Thyroid gland (tissue), 4 donors: ENCODE measurements around the gene PLEKHN1. TPM values are rescaled to one million over a fixed set of nuclear protein-coding genes. Genes with fewer than 3 reads are reported as not detected.
"Not testable (repeated sequence)": the region's sequence is repeated elsewhere in the genome, so short reads cannot be mapped to it uniquely, and the experiment has no call there.

Source experiments
- DNase-seq, 2 donors: peaks; one replicate each; pipeline ENCODE4 v3.0.0-alpha.2; 2019
- H3K27ac ChIP-seq, 3 donors: fragments of 200-600 bp; sonication (generic); 1 replicate in 2 of 3; 2 replicates in 1 of 3; pipeline ENCODE4 v1.5.1; 2016 to 2019; ENCODE audit warnings: mild to moderate bottlenecking in 1 of 3, moderate library complexity in 1 of 3
- H3K27me3 ChIP-seq: fragments of 200-600 bp; sonication (generic); one replicate; pipeline ENCODE4 v1.5.1; 2019
- H3K36me3 ChIP-seq, 2 donors: fragments of 200-600 bp; sonication (generic); one replicate each; pipeline ENCODE4 v1.5.1; 2016 to 2019
- H3K4me1 ChIP-seq, 2 donors: fragments of 200-600 bp; sonication (generic); one replicate each; pipeline ENCODE4 v1.5.1; 2017 to 2019
- H3K4me3 ChIP-seq, 3 donors: fragments of 200-600 bp; sonication (generic); replicated peaks in 1 of 3; 1 replicate in 2 of 3; 2 replicates in 1 of 3; pipeline ENCODE4 v1.5.1; 2016; ENCODE audit warnings: mild to moderate bottlenecking in 1 of 3
- H3K9me3 ChIP-seq: fragments of 200-600 bp; sonication (generic); one replicate; pipeline ENCODE4 v1.5.1; 2017
- CTCF ChIP-seq, 6 experiments: fragments of 200-600 bp in 3 of 6; fragments of 450-650 bp in 3 of 6; sonication (generic) in 3 of 6; IDR thresholded peaks; one replicate each; pipeline ENCODE4 v1.5.1; 2016 to 2019; ENCODE audit warnings: antibody characterized with exemption in 6 of 6, mild to moderate bottlenecking in 2 of 6, inconsistent platforms in 1 of 6, moderate library complexity in 1 of 6
- POLR2A ChIP-seq, 2 donors: fragments of 450-650 bp; IDR thresholded peaks; one replicate each; pipeline ENCODE4 v1.6.1; 2017; ENCODE audit warnings: antibody characterized with exemption in 2 of 2, mild to moderate bottlenecking in 2 of 2, moderate library complexity in 1 of 2
- WGBS, 2 donors: methylation state at CpG; one replicate each; pipeline ENCODE4 v1.1.5; 2017; 5-methylcytosine and 5-hydroxymethylcytosine counted together
- intact Hi-C: fragments of 100-400 bp; cut with DNase I; formaldehyde crosslinking; loops from one replicate; pipeline ENCODE4 v1.15.1; 2023
- total RNA-seq, 4 donors: library from RNA; depleted of rRNA; stranded (reverse); fragments of >200 nt; gene quantifications; one replicate each; pipeline ENCODE4 v1.2.3, GENCODE V29; 2016

Gene PLEKHN1
- total RNA-seq, 4 donors from 2014 or later: 0.25 to 0.27 TPM; not detected in 2

GRCh38 chr1:1011396-1011949, 45.2 kb downstream of the PLEKHN1 start:
- intact Hi-C loops: no loop called here

GRCh38 chr1:1012736-1013104, 46.4 kb downstream of the PLEKHN1 start:
- not testable (repeated sequence) for H3K27me3 ChIP-seq

More at GRCh38 chr1:1011396-1011949, 45.2 kb downstream of the PLEKHN1 start:
- Histone ChIP-seq H3K36me3 (no peaks in the 10 kb centered on the region), H3K27ac (no peak overlapping the region), H3K9me3 (no peaks in the 10 kb centered on the region), H3K27me3 (no peaks in the 10 kb centered on the region), H3K4me1 (peaks cover 6 to 14% of the 10 kb centered on the region in 2 donors), H3K4me3 (no peak overlapping the region)
- no peak for DNase-seq
- TF ChIP-seq CTCF (IDR thresholded peaks at IDR 0.05): no peak
- TF ChIP-seq POLR2A (IDR thresholded peaks at IDR 0.05): no peak
- 81 to 91% methylated on average over 14 of the region's 14 CpGs for WGBS, 2 donors

GRCh38 chr1:1013105-1013921, 47.0 kb downstream of the PLEKHN1 start, which contains the start of gene ISG15:
ISG15 (plus strand) TSS chr1:1013497; CDS start chr1:1013574, 77 bp downstream.
- peak; percentile 91 to 93 for DNase-seq
- Histone ChIP-seq H3K4me3 (peak within 1 kb of the TSS; percentile 8 to 53 (median 18)), H3K4me1 (peaks cover 6 to 14% of the 10 kb centered on the region in 2 donors), H3K9me3 (no peaks in the 10 kb centered on the region), H3K36me3 (no peaks in the 10 kb centered on the region), H3K27me3 (no peaks in the 10 kb centered on the region), H3K27ac (peak within 1 kb of the TSS; percentile 78 to 91 (median 84))
- WGBS, 2 donors: 2 to 8% methylated on average over 16 to 25 of the region's 30 CpGs
- intact Hi-C loops: no loop called here
- TF ChIP-seq CTCF (IDR thresholded peaks at IDR 0.05) (no peak), POLR2A (IDR thresholded peaks at IDR 0.05) (peak in 1 of 2 donors; percentile 84)

More at GRCh38 chr1:1012736-1013104, 46.4 kb downstream of the PLEKHN1 start:
- H3K9me3 ChIP-seq, DNase-seq, H3K36me3 ChIP-seq, intact Hi-C loops: not testable (repeated sequence)
- H3K4me1 ChIP-seq: peaks cover 6 to 14% of the 10 kb centered on the region in 2 donors
- H3K27ac ChIP-seq: peak overlapping the region; percentile 78 to 91 (median 84)
- 68 to 70% methylated on average over 13 of the region's 13 CpGs for WGBS, 2 donors
- peak overlapping the region in 2 of 3 donors; percentile 18 to 53 for H3K4me3 ChIP-seq

- no peaks in the 10 kb centered on the region for H3K36me3 ChIP-seq
- WGBS, 2 donors: 76 to 83% methylated on average over 18 to 19 of the region's 41 CpGs
- intact Hi-C loops: no loop called here
- H3K4me1 ChIP-seq: peaks cover 6 to 14% of the 10 kb centered on the region in 2 donors
- H3K4me3 ChIP-seq: peak overlapping the region in 1 of 3 donors; percentile 53
- DNase-seq: no peak
- no peaks in the 10 kb centered on the region for H3K9me3 ChIP-seq
- TF ChIP-seq CTCF (IDR thresholded peaks at IDR 0.05) (no peak), POLR2A (IDR thresholded peaks at IDR 0.05) (no peak)
- H3K27ac ChIP-seq: peak overlapping the region; percentile 78 to 91 (median 84)
- no peaks in the 10 kb centered on the region for H3K27me3 ChIP-seq
Observed at GRCh38 chr1:1013922-1014648, 47.8 kb downstream of the PLEKHN1 start.
